Fibroblast of lung (primary cell): Measurements from ENCODE around the gene SDK1. TPM values are rescaled to one million over a fixed set of nuclear protein-coding genes. Genes with fewer than 3 reads are reported as not detected.

Source experiments
- DNase-seq, 2 donors: peaks; one replicate each; pipeline versions ENCODE4 v3.0.0 to v3.0.0-alpha.2; 2010; ENCODE audit warnings: low read depth in 2 of 2
- H2AFZ ChIP-seq: 2 replicates; pipeline ENCODE4 v1.5.1; 2012; ENCODE audit warnings: low read length, control low read depth, inconsistent platforms
- H3K27ac ChIP-seq: 2 replicates; pipeline ENCODE4 v1.5.1; 2011; ENCODE audit warnings: low read length, control low read depth; ENCODE audit not compliant: insufficient read depth
- H3K27me3 ChIP-seq: 2 replicates; pipeline ENCODE4 v1.5.1; 2011; ENCODE audit warnings: mild to moderate bottlenecking, low read length; ENCODE audit not compliant: control insufficient read depth, insufficient read depth
- H3K36me3 ChIP-seq: 2 replicates; pipeline ENCODE4 v1.5.1; 2011; ENCODE audit warnings: low read length; ENCODE audit not compliant: control insufficient read depth, insufficient read depth
- H3K4me1 ChIP-seq: 2 replicates; pipeline ENCODE4 v1.5.1; 2011; ENCODE audit warnings: low read length; ENCODE audit not compliant: control insufficient read depth, insufficient read depth; ENCODE audit errors: extremely low read depth
- H3K4me2 ChIP-seq: 2 replicates; pipeline ENCODE4 v1.5.1; 2011; ENCODE audit warnings: low read length, control low read depth; ENCODE audit not compliant: insufficient read depth; ENCODE audit errors: extremely low read depth
- H3K4me3 ChIP-seq, 4 experiments: fragments of 200-600 bp in 1 of 4; sonication (generic) in 1 of 4; replicated peaks in 1 of 4; 2 replicates each; pipeline ENCODE4 v1.5.1; 2011 to 2016; ENCODE audit warnings: low read length in 4 of 4, low read depth in 3 of 4, mild to moderate bottlenecking in 3 of 4, control low read depth in 2 of 4, inconsistent platforms in 1 of 4, mixed read lengths in 1 of 4; ENCODE audit not compliant: insufficient read depth in 1 of 4; ENCODE audit errors: control extremely low read depth in 1 of 4
- H3K79me2 ChIP-seq: 2 replicates; pipeline ENCODE4 v1.5.1; 2012; ENCODE audit warnings: mild to moderate bottlenecking, low read length, inconsistent platforms; ENCODE audit not compliant: control insufficient read depth, insufficient read depth
- H3K9ac ChIP-seq: 2 replicates; pipeline ENCODE4 v1.5.1; 2011; ENCODE audit warnings: mild to moderate bottlenecking, low read length, control low read depth; ENCODE audit not compliant: insufficient read depth
- H3K9me3 ChIP-seq: 2 replicates; pipeline ENCODE4 v1.5.1; 2012; ENCODE audit warnings: low read depth, low read length; ENCODE audit not compliant: control insufficient read depth, insufficient read depth
- H4K20me1 ChIP-seq: 2 replicates; pipeline ENCODE4 v1.5.1; 2011; ENCODE audit warnings: low read length; ENCODE audit not compliant: control insufficient read depth, insufficient read depth; ENCODE audit errors: extremely low read depth
- EZH2 ChIP-seq: IDR thresholded peaks from 2 replicates; pipeline ENCODE4 v1.5.1; 2012; ENCODE audit warnings: low read length, control low read depth, mild to moderate bottlenecking; ENCODE audit errors: missing control alignments
- polyA plus RNA-seq, 2 donors: library from polyadenylated mRNA; depleted of rRNA in 1 of 2; stranded (reverse) in 1 of 2; unstranded in 1 of 2; fragments of >200 nt; gene quantifications; 2 replicates each; pipeline ENCODE4 v1.2.1, GENCODE V29; 2011 to 2012; ENCODE audit warnings: missing spikeins in 1 of 2
- total RNA-seq: library from RNA; depleted of rRNA; stranded (reverse); fragments of >200 nt; gene quantifications from 2 replicates; pipeline ENCODE4 v1.2.1, GENCODE V29; 2014
- TF ChIP-seq, protein P1 (sequence below), 2 donors: IDR thresholded peaks in 1 of 2; conservative IDR thresholded peaks in 1 of 2; 1 replicate in 1 of 2; 2 replicates in 1 of 2; pipeline ENCODE4 v1.5.1; 2011 to 2012; ENCODE audit warnings: low read length in 2 of 2, control low read depth in 1 of 2, inconsistent platforms in 1 of 2, low read depth in 1 of 2, mild to moderate bottlenecking in 1 of 2

SDK1 gene
- total and polyA plus RNA-seq, 2 donors (not counting 1 experiment from before 2014, with no cell fraction given), result 1.0 to 8.6 TPM

DNA sequence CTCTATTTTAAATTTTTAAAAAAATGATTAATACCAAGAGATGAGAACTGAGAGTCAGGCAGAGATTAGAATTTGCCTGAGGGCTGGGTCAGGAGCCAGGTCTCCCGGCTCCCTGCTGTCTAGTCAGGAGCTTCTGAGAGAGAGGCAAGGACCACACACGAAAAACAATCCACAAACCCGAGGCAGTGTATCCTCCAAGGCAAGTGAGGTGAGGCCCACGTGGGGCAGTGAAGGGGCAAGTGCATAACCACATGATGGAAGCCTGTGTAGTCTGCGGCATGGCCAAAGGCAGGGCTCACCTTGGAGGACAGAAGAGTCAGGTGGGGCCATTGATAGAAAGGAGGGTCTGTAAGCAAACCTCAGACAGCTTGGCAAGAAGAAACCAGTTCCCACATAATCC lies 839.9 kb downstream of the SDK1 start:
- Histone ChIP-seq H3K4me1 (no peaks in the 10 kb centered on the region), H3K4me2 (no peak overlapping the region), H3K36me3 (no peaks in the 10 kb centered on the region), H3K27me3 (no peaks in the 10 kb centered on the region), H2AFZ (no peak overlapping the region), H3K9ac (no peak overlapping the region), H3K9me3 (no peaks in the 10 kb centered on the region), H3K4me3 (no peak overlapping the region), H4K20me1 (no peaks in the 10 kb centered on the region), H3K79me2 (no peaks in the 10 kb centered on the region), H3K27ac (no peak overlapping the region)
- TF ChIP-seq, protein P1, sequence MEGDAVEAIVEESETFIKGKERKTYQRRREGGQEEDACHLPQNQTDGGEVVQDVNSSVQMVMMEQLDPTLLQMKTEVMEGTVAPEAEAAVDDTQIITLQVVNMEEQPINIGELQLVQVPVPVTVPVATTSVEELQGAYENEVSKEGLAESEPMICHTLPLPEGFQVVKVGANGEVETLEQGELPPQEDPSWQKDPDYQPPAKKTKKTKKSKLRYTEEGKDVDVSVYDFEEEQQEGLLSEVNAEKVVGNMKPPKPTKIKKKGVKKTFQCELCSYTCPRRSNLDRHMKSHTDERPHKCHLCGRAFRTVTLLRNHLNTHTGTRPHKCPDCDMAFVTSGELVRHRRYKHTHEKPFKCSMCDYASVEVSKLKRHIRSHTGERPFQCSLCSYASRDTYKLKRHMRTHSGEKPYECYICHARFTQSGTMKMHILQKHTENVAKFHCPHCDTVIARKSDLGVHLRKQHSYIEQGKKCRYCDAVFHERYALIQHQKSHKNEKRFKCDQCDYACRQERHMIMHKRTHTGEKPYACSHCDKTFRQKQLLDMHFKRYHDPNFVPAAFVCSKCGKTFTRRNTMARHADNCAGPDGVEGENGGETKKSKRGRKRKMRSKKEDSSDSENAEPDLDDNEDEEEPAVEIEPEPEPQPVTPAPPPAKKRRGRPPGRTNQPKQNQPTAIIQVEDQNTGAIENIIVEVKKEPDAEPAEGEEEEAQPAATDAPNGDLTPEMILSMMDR (conservative IDR thresholded peaks at IDR 0.05 in 1 of 2, IDR thresholded peaks at IDR 0.05 in 1 of 2; ENCODE audit: low read depth in 1 of 2, low read length in 2 of 2), result no peak
- TF ChIP-seq EZH2, result no peak
- DNase-seq, result no peak

GRCh38 chr7:4143006-4143405 lies 842.0 kb downstream of the SDK1 start:
- Histone ChIP-seq H3K4me2 (no peak overlapping the region), H3K9ac (no peak overlapping the region), H3K27ac (no peak overlapping the region), H3K9me3 (no peaks in the 10 kb centered on the region), H3K36me3 (no peaks in the 10 kb centered on the region), H3K4me3 (no peak overlapping the region), H3K4me1 (no peaks in the 10 kb centered on the region), H3K79me2 (no peaks in the 10 kb centered on the region), H2AFZ (no peak overlapping the region), H3K27me3 (no peaks in the 10 kb centered on the region), H4K20me1 (no peaks in the 10 kb centered on the region)
- no peak for DNase-seq
- TF ChIP-seq, protein P1 (conservative IDR thresholded peaks at IDR 0.05 in 1 of 2, IDR thresholded peaks at IDR 0.05 in 1 of 2; ENCODE audit: low read depth in 1 of 2, low read length in 2 of 2), result no peak
- no peak for TF ChIP-seq EZH2

DNA sequence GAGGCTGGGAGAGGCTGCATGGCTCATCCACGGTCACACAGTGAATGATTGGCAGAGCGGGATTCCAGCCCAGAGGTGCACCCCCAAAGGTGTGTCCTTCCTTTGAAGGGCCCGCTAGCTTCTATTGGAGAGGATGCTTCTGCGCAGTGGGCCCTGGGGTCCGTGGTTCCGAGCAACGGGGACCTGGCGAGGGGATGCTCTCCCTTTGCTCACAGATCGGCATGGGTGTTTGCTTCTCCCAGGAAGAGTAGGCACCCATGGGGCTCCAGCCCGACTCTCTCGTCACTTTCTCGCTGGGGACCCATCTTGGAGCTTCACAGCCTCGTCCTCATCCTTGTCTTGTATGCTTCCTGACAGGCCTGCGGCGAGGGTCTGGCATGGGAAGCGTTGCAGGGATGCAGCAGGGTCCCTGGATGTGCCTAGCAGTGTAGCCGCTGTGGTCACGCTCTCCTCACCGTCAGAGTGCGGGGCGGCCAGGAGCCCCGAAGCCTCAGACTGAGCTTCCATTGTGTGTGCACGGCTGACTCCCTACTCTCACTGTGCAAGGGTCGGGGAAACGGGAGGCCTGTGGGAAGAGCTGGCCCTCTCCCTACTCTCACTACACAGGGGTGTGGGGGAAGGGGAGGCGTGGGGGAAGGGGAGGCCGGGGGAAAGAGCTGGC lies 842.6 kb downstream of the SDK1 start:
- Histone ChIP-seq H3K36me3 (no peaks in the 10 kb centered on the region), H3K9me3 (no peaks in the 10 kb centered on the region), H3K79me2 (no peaks in the 10 kb centered on the region), H3K4me1 (no peaks in the 10 kb centered on the region), H4K20me1 (no peaks in the 10 kb centered on the region), H3K27me3 (no peaks in the 10 kb centered on the region), H3K9ac (no peak overlapping the region), H3K4me3 (no peak overlapping the region), H3K4me2 (no peak overlapping the region), H2AFZ (no peak overlapping the region), H3K27ac (no peak overlapping the region)
- TF ChIP-seq EZH2, result no peak
- TF ChIP-seq, protein P1 (conservative IDR thresholded peaks at IDR 0.05 in 1 of 2, IDR thresholded peaks at IDR 0.05 in 1 of 2; ENCODE audit: low read depth in 1 of 2, low read length in 2 of 2), result no peak
- no peak for DNase-seq
